Measurements from ENCODE around the gene DTNA.

- TF ChIP-seq CTCF (IDR thresholded peaks at IDR 0.05; ENCODE audit: low read length) (no peak), EZH2phosphoT487 (IDR thresholded peaks at IDR 0.05; ENCODE audit: low read length) (no peak)
These were observed 10.1 kb downstream of the DTNA start for GRCh38 chr18:34720220-34720619.

Data from MM.1S (cell line).